Activated CD4-positive, CD25-positive, alpha-beta regulatory T cell treated with anti-CD3 and anti-CD28 coated beads, Interleukin-2, amount 50 U/mL, for 24 hours (primary cell): ENCODE data around the gene CBX2.

Experiments used
- ATAC-seq, 2 donors: fragments of 150-1000 bp; cut with Tn5 transposase; one replicate each; pipeline ENCODE4 v1.10.0; 2021; ENCODE audit warnings: mild to moderate bottlenecking in 1 of 2, moderate library complexity in 1 of 2

CBX2 gene

GRCh38 chr17:79801156-79802038 lies 23.4 kb downstream of the CBX2 start:
- no peak for ATAC-seq

GRCh38 chr17:79802039-79802735 lies 24.2 kb downstream of the CBX2 start:
- no peak for ATAC-seq

- no peak for ATAC-seq
Observed at GRCh38 chr17:79802736-79803420, 24.9 kb downstream of the CBX2 start.

- no peak for ATAC-seq
Observed at GRCh38 chr17:79803421-79803996, 25.6 kb downstream of the CBX2 start.

GRCh38 chr17:79803997-79804855 lies 26.3 kb downstream of the CBX2 start:
- peak; percentile 95 to 96 for ATAC-seq

GRCh38 chr17:79804856-79805696 lies 27.1 kb downstream of the CBX2 start:
- ATAC-seq = peak in 1 of 2 donors; percentile 5

GRCh38 chr17:79806446-79806760 lies 28.5 kb downstream of the CBX2 start:
- no peak for ATAC-seq

- no peak for ATAC-seq
Observed at GRCh38 chr17:79806863-79807720, 29.1 kb downstream of the CBX2 start.

GRCh38 chr17:79808763-79809529 lies 31.0 kb downstream of the CBX2 start:
- no peak for ATAC-seq

GRCh38 chr17:79809530-79810129 lies 31.7 kb downstream of the CBX2 start:
- ATAC-seq = no peak

GRCh38 chr17:79810130-79811010 lies 32.4 kb downstream of the CBX2 start:
- peak; percentile 98 for ATAC-seq

GRCh38 chr17:79811011-79811867 lies 33.3 kb downstream of the CBX2 start:
- no peak for ATAC-seq

- no peak for ATAC-seq
Observed at GRCh38 chr17:79811868-79812352, 34.0 kb downstream of the CBX2 start.

GRCh38 chr17:79812353-79813258 lies 34.7 kb downstream of the CBX2 start:
- no peak for ATAC-seq

- no peak for ATAC-seq
Observed at GRCh38 chr17:79813297-79814126, 35.6 kb downstream of the CBX2 start.
